ENCODE measurements around the gene SLC27A1.
A peak's percentile ranks its signal among the peaks of the same experiment; 100 is the strongest.

The SLC27A1 gene

DNA sequence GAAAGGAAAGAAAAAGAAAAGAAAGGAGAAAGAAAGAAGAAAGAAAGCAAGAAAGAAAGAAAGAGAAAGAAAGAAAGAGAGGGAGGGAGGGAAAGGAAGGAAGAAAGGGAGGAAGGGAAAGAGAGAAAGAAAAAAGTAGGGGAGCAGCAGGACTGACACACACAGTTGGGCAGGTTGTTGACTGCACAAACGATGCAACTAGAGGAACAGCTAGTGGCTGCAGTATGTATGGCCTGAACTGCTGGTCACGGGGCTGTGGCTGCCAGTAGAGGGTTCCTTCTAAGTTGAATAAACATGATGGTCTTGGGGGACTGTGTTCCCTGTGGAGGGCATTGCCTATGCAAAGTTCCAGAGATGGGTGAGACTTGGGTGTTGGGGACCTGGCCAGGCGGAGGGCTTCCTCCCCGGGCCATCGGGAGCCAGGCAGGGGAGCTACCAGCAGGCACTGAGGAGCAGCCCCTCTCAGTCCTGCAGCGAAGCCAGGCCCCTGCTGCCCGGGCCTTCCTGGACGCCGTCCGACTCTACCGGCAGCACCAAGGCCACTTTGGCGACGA is 68.4 kb downstream of the SLC27A1 start:
- Histone ChIP-seq H3K36me3 (ENCODE audit: control insufficient read depth in 2 of 2, insufficient read depth in 1 of 2, low read length in 2 of 2) (no peaks in the 10 kb centered on the region), H3K27ac (ENCODE audit: extremely low read depth, low read depth, low read length) (no peak overlapping the region), H3K4me3 (ENCODE audit: low read depth, low read length) (peak overlapping the region; percentile 37), H3K4me1 (ENCODE audit: control insufficient read depth, insufficient read depth, low read length) (no peaks in the 10 kb centered on the region), H3K9me3 (ENCODE audit: control insufficient read depth, insufficient read depth, low read depth, low read length) (no peaks in the 10 kb centered on the region)
- CTCF ChIA-PET: no interaction called here
- POLR2A ChIA-PET: interaction anchor here (0.6 to 1.6 kb wide), 3 partner anchors 18 to 67 kb away, joined by 3 to 4 read pairs (median 3); partner anchors contain the start of gene PGLS
- TF ChIP-seq, protein P1, sequence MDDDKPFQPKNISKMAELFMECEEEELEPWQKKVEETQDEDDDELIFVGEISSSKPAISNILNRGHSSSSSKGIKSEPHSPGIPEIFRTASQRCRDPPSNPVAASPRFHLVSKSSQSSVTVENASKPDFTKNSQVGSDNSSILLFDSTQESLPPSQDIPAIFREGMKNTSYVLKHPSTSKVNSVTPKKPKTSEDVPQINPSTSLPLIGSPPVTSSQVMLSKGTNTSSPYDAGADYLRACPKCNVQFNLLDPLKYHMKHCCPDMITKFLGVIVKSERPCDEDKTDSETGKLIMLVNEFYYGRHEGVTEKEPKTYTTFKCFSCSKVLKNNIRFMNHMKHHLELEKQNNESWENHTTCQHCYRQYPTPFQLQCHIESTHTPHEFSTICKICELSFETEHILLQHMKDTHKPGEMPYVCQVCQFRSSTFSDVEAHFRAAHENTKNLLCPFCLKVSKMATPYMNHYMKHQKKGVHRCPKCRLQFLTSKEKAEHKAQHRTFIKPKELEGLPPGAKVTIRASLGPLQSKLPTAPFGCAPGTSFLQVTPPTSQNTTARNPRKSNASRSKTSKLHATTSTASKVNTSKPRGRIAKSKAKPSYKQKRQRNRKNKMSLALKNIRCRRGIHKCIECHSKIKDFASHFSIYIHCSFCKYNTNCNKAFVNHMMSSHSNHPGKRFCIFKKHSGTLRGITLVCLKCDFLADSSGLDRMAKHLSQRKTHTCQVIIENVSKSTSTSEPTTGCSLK (tag by site-specific recombination; IDR thresholded peaks at IDR 0.05): no peak
- TF ChIP-seq YY1 (tag by site-specific recombination; IDR thresholded peaks at IDR 0.05) (no peak), ZNF747 (tag by site-specific recombination; IDR thresholded peaks at IDR 0.05) (no peak), HOXD13 (CRISPR knock-in tag; IDR thresholded peaks at IDR 0.05; ENCODE audit: borderline replicate concordance) (no peak), KLF1 (tag by site-specific recombination; IDR thresholded peaks at IDR 0.05) (no peak), ZNF501 (tag by site-specific recombination; IDR thresholded peaks at IDR 0.05) (no peak), ZNF571 (tag by site-specific recombination; IDR thresholded peaks at IDR 0.05) (no peak), ZNF248 (tag by site-specific recombination; IDR thresholded peaks at IDR 0.05) (no peak), ZNF239 (tag by site-specific recombination; IDR thresholded peaks at IDR 0.05) (no peak), ZNF223 (tag by site-specific recombination; IDR thresholded peaks at IDR 0.05) (no peak), ZNF837 (tag by site-specific recombination; IDR thresholded peaks at IDR 0.05) (no peak), ZNF2 (tag by site-specific recombination; IDR thresholded peaks at IDR 0.05) (no peak), FEZF1 (tag by site-specific recombination; IDR thresholded peaks at IDR 0.05) (no peak), MZF1 (tag by site-specific recombination; IDR thresholded peaks at IDR 0.05; ENCODE audit: borderline replicate concordance) (no peak), GLIS1 (tag by site-specific recombination; IDR thresholded peaks at IDR 0.05) (no peak), HOXA7 (CRISPR knock-in tag; IDR thresholded peaks at IDR 0.05; ENCODE audit: borderline replicate concordance) (no peak), TRIM28 (IDR thresholded peaks at IDR 0.05; ENCODE audit: borderline replicate concordance, low read length) (no peak), GLI2 (tag by site-specific recombination; IDR thresholded peaks at IDR 0.05; ENCODE audit: borderline replicate concordance, low read depth) (no peak), ZNF391 (tag by site-specific recombination; IDR thresholded peaks at IDR 0.05; ENCODE audit: borderline replicate concordance, low read depth) (peak; percentile 40; the same call in 1 of the 2 replicates), ZNF404 (tag by site-specific recombination; IDR thresholded peaks at IDR 0.05) (no peak), ZNF169 (tag by site-specific recombination; IDR thresholded peaks at IDR 0.05) (no peak), KLF8 (tag by site-specific recombination; IDR thresholded peaks at IDR 0.05) (peak; percentile 80), ZNF174 (tag by site-specific recombination; IDR thresholded peaks at IDR 0.05) (no peak), KLF7 (tag by site-specific recombination; IDR thresholded peaks at IDR 0.05; ENCODE audit: borderline replicate concordance) (no peak), ZNF548 (tag by site-specific recombination; IDR thresholded peaks at IDR 0.05) (no peak)
- TF ChIP-seq, protein P2, sequence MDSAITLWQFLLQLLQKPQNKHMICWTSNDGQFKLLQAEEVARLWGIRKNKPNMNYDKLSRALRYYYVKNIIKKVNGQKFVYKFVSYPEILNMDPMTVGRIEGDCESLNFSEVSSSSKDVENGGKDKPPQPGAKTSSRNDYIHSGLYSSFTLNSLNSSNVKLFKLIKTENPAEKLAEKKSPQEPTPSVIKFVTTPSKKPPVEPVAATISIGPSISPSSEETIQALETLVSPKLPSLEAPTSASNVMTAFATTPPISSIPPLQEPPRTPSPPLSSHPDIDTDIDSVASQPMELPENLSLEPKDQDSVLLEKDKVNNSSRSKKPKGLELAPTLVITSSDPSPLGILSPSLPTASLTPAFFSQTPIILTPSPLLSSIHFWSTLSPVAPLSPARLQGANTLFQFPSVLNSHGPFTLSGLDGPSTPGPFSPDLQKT (IDR thresholded peaks at IDR 0.05; ENCODE audit: borderline replicate concordance, low read depth, low read length): no peak
- TF ChIP-seq, protein P3, sequence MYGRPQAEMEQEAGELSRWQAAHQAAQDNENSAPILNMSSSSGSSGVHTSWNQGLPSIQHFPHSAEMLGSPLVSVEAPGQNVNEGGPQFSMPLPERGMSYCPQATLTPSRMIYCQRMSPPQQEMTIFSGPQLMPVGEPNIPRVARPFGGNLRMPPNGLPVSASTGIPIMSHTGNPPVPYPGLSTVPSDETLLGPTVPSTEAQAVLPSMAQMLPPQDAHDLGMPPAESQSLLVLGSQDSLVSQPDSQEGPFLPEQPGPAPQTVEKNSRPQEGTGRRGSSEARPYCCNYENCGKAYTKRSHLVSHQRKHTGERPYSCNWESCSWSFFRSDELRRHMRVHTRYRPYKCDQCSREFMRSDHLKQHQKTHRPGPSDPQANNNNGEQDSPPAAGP (tag by site-specific recombination; IDR thresholded peaks at IDR 0.05): no peak
- TF ChIP-seq, protein P4, sequence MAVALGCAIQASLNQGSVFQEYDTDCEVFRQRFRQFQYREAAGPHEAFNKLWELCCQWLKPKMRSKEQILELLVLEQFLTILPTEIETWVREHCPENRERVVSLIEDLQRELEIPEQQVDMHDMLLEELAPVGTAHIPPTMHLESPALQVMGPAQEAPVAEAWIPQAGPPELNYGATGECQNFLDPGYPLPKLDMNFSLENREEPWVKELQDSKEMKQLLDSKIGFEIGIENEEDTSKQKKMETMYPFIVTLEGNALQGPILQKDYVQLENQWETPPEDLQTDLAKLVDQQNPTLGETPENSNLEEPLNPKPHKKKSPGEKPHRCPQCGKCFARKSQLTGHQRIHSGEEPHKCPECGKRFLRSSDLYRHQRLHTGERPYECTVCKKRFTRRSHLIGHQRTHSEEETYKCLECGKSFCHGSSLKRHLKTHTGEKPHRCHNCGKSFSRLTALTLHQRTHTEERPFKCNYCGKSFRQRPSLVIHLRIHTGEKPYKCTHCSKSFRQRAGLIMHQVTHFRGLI (tag by site-specific recombination; IDR thresholded peaks at IDR 0.05): no peak
- TF ChIP-seq, protein P5, sequence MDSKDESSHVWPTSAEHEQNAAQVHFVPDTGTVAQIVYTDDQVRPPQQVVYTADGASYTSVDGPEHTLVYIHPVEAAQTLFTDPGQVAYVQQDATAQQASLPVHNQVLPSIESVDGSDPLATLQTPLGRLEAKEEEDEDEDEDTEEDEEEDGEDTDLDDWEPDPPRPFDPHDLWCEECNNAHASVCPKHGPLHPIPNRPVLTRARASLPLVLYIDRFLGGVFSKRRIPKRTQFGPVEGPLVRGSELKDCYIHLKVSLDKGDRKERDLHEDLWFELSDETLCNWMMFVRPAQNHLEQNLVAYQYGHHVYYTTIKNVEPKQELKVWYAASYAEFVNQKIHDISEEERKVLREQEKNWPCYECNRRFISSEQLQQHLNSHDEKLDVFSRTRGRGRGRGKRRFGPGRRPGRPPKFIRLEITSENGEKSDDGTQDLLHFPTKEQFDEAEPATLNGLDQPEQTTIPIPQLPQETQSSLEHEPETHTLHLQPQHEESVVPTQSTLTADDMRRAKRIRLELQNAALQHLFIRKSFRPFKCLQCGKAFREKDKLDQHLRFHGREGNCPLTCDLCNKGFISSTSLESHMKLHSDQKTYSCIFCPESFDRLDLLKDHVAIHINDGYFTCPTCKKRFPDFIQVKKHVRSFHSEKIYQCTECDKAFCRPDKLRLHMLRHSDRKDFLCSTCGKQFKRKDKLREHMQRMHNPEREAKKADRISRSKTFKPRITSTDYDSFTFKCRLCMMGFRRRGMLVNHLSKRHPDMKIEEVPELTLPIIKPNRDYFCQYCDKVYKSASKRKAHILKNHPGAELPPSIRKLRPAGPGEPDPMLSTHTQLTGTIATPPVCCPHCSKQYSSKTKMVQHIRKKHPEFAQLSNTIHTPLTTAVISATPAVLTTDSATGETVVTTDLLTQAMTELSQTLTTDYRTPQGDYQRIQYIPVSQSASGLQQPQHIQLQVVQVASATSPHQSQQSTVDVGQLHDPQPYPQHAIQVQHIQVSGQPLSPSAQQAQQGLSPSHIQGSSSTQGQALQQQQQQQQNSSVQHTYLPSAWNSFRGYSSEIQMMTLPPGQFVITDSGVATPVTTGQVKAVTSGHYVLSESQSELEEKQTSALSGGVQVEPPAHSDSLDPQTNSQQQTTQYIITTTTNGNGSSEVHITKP (tag by site-specific recombination; IDR thresholded peaks at IDR 0.05): no peak
- TF ChIP-seq, protein P6, sequence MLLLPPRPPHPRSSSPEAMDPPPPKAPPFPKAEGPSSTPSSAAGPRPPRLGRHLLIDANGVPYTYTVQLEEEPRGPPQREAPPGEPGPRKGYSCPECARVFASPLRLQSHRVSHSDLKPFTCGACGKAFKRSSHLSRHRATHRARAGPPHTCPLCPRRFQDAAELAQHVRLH (tag by site-specific recombination; IDR thresholded peaks at IDR 0.05): peak; percentile 92
